Measurements from ENCODE around the gene CASD1. TPM values are rescaled to one million over a fixed set of nuclear protein-coding genes. Genes with fewer than 3 reads are reported as not detected.

Gene CASD1
- polyA plus RNA-seq, 1 donor (not counting 4 experiments of a cell fraction or from before 2014, with no cell fraction given) = 7.1 TPM

GRCh38 chr7:94507962-94508361 lies 1.6 kb upstream of the CASD1 start:
- no peak overlapping the region for H3K27ac ChIP-seq (ENCODE audit: control insufficient read depth, insufficient read depth, low read length)
- dilution Hi-C loops (cut with MboI; ENCODE audit: extremely low pct_ligation_motif_present, low sequenced_read_pairs) = no loop called here
- FAIRE-seq (no peak), DNase-seq (ENCODE audit: low read depth, low spot score) (no peak)
- no peaks in the 10 kb centered on the region for H4K20me1 ChIP-seq (ENCODE audit: control insufficient read depth, extremely low read depth, insufficient read depth, low read length)
- H3K4me2 ChIP-seq (ENCODE audit: control insufficient read depth, extremely low read depth, insufficient read depth, low read depth, low read length) = no peak overlapping the region
- no peaks in the 10 kb centered on the region for H3K9me3 ChIP-seq (ENCODE audit: control insufficient read depth, low read depth, low read length)
- H3K4me3 ChIP-seq (ENCODE audit: control insufficient read depth in 2 of 3, extremely low read depth in 1 of 3, insufficient read depth in 2 of 3, low read depth in 1 of 3, low read length in 3 of 3) = no peak overlapping the region
- H2AFZ ChIP-seq (ENCODE audit: control insufficient read depth, low read length) = no peak overlapping the region
- H3K27me3 ChIP-seq (ENCODE audit: control insufficient read depth, extremely low read depth, insufficient read depth, low read length) = no peaks in the 10 kb centered on the region
- H3K79me2 ChIP-seq (ENCODE audit: control insufficient read depth, insufficient read depth, low read length) = no peaks in the 10 kb centered on the region
- no peaks in the 10 kb centered on the region for H3K36me3 ChIP-seq (ENCODE audit: control insufficient read depth in 2 of 2, extremely low read depth in 1 of 2, insufficient read depth in 2 of 2, low read length in 2 of 2)
- H3K4me1 ChIP-seq (ENCODE audit: control insufficient read depth, extremely low read depth, insufficient read depth, low read length) = peaks cover 14% of the 10 kb centered on the region
- no peak for TF ChIP-seq CTCF (optimal IDR thresholded peaks at IDR 0.05 in 1 of 3, IDR thresholded peaks at IDR 0.05 in 1 of 3, conservative IDR thresholded peaks at IDR 0.05 in 1 of 3; ENCODE audit: extremely low read depth in 1 of 3, insufficient read depth in 2 of 3, low read length in 3 of 3)
- TF ChIP-seq EZH2 (IDR thresholded peaks at IDR 0.05; ENCODE audit: low read length) = no peak
- no peak overlapping the region for H3K9ac ChIP-seq (ENCODE audit: control insufficient read depth, extremely low read depth, insufficient read depth, low read length)
- no peaks in the 10 kb centered on the region for H3K9me1 ChIP-seq (ENCODE audit: control insufficient read depth, extremely low read depth, insufficient read depth, low read length)

DNA sequence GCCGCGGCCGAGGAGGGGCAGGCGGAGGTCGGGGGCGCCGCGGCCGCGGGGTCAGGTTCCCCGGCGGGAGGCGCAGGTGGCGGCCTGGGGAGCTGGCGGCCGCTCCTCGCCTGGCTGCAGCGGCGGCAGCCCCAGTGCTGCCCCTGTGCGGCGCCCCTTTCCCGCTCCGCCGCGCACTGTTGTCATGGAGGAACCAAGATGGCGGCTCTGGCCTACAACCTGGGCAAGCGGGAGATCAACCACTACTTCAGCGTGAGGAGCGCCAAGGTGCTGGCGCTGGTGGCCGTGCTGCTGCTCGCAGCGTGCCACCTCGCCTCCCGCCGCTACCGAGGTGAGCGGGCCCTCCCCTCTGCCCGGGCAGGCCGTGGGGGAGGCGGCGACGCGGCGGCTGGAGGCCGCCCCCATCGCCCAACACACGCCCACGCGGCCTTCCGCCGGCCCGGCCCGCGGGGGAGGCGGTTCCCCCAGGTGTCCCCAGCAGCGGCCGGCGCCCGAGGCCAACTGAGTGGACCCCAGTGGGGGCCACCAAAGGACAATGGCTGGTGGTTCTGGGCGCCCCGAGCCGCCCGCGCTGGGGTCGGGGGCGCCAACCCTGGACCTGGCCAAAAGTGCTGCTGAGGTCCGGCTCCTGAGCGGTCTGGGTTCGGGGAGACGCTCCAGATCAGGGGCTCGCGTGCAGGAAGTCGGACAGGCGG lies 425 bp downstream of the CASD1 start:
- Histone ChIP-seq H3K9ac (ENCODE audit: control insufficient read depth, extremely low read depth, insufficient read depth, low read length) (peak overlapping the region; percentile 87), H4K20me1 (ENCODE audit: control insufficient read depth, extremely low read depth, insufficient read depth, low read length) (no peaks in the 10 kb centered on the region), H3K27me3 (ENCODE audit: control insufficient read depth, extremely low read depth, insufficient read depth, low read length) (no peaks in the 10 kb centered on the region), H3K4me1 (ENCODE audit: control insufficient read depth, extremely low read depth, insufficient read depth, low read length) (peaks cover 14% of the 10 kb centered on the region), H3K4me2 (ENCODE audit: control insufficient read depth, extremely low read depth, insufficient read depth, low read depth, low read length) (peak overlapping the region; percentile 89), H2AFZ (ENCODE audit: control insufficient read depth, low read length) (peak overlapping the region; percentile 98), H3K9me1 (ENCODE audit: control insufficient read depth, extremely low read depth, insufficient read depth, low read length) (no peaks in the 10 kb centered on the region), H3K9me3 (ENCODE audit: control insufficient read depth, low read depth, low read length) (no peaks in the 10 kb centered on the region), H3K4me3 (ENCODE audit: control insufficient read depth in 2 of 3, extremely low read depth in 1 of 3, insufficient read depth in 2 of 3, low read depth in 1 of 3, low read length in 3 of 3) (peak overlapping the region; percentile 71 to 78 (median 78)), H3K79me2 (ENCODE audit: control insufficient read depth, insufficient read depth, low read length) (no peaks in the 10 kb centered on the region), H3K36me3 (ENCODE audit: control insufficient read depth in 2 of 2, extremely low read depth in 1 of 2, insufficient read depth in 2 of 2, low read length in 2 of 2) (no peaks in the 10 kb centered on the region), H3K27ac (ENCODE audit: control insufficient read depth, insufficient read depth, low read length) (peak overlapping the region; percentile 60)
- DNase-seq (ENCODE audit: low read depth, low spot score) = no peak
- dilution Hi-C loops (cut with MboI; ENCODE audit: extremely low pct_ligation_motif_present, low sequenced_read_pairs) = no loop called here
- no peak for TF ChIP-seq EZH2 (IDR thresholded peaks at IDR 0.05; ENCODE audit: low read length)
- TF ChIP-seq CTCF (optimal IDR thresholded peaks at IDR 0.05 in 1 of 3, IDR thresholded peaks at IDR 0.05 in 1 of 3, conservative IDR thresholded peaks at IDR 0.05 in 1 of 3; ENCODE audit: extremely low read depth in 1 of 3, insufficient read depth in 2 of 3, low read length in 3 of 3) = peak in 1 of 3 experiments; percentile 36
- no peak for FAIRE-seq

All from keratinocyte (primary cell).